Subcutaneous abdominal adipose tissue (tissue), 5 donors: Measurements from ENCODE around the gene VPS11.
"Not testable (repeated sequence)": the region's sequence is repeated elsewhere in the genome, so short reads cannot be mapped to it uniquely, and the experiment has no call there.

Source experiments
- H3K27ac ChIP-seq: one replicate; pipeline ENCODE4 v1.7.0; 2013; ENCODE audit warnings: low read depth, mild to moderate bottlenecking, inconsistent platforms, low read length, moderate library complexity
- H3K27me3 ChIP-seq, 5 donors: one replicate each; pipeline ENCODE4 v1.7.0; 2013; ENCODE audit warnings: low read length in 5 of 5, inconsistent platforms in 1 of 5; ENCODE audit not compliant: control insufficient read depth in 5 of 5, insufficient read depth in 4 of 5
- H3K36me3 ChIP-seq, 5 donors: one replicate each; pipeline ENCODE4 v1.7.0; 2013; ENCODE audit warnings: low read length in 5 of 5; ENCODE audit not compliant: control insufficient read depth in 5 of 5, insufficient read depth in 5 of 5
- H3K4me1 ChIP-seq, 5 donors: one replicate each; pipeline ENCODE4 v1.7.0; 2013; ENCODE audit warnings: low read length in 5 of 5, mild to moderate bottlenecking in 3 of 5, moderate library complexity in 1 of 5; ENCODE audit not compliant: control insufficient read depth in 5 of 5, insufficient read depth in 5 of 5
- H3K4me3 ChIP-seq, 5 donors: one replicate each; pipeline ENCODE4 v1.7.0; 2013; ENCODE audit warnings: low read length in 5 of 5, low read depth in 1 of 5
- H3K9ac ChIP-seq, 5 donors: one replicate each; pipeline ENCODE4 v1.7.0; 2013; ENCODE audit warnings: low read length in 5 of 5, mild to moderate bottlenecking in 4 of 5, moderate library complexity in 3 of 5
- H3K9me3 ChIP-seq, 5 donors: one replicate each; pipeline ENCODE4 v1.7.0; 2013; ENCODE audit warnings: low read length in 5 of 5; ENCODE audit not compliant: control insufficient read depth in 5 of 5
- donor health status: healthy.
- donor health status: healthy.
- donor health status: healthy.
- donor health status: healthy.
- donor health status: healthy.

The VPS11 gene

DNA sequence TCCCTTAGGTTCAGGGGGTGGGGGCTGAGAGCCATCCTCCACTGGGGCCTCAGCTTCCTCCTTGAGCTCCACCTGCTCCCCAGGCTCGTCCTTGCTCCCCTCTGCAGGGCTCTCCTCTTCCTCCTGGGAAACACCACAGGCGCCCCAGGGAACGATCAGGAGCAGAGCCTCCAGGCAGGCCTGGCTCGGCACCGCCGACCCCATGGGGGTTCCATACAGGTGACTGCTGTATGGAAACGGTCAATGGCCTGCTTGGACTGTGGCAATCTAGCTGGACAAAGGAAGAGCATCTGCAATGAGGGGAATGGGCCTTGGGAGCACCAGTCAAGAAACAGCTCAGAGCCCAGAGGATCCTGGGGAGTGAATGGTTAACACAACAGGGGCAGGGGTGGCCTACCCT is 18.5 kb upstream of the VPS11 start:
- Histone ChIP-seq H3K9ac (peak overlapping the region in 1 of 5 donors; percentile 19), H3K9me3 (no peaks in the 10 kb centered on the region), H3K27ac (no peak overlapping the region), H3K36me3 (peaks cover 0 to 93% (median 85%) of the 10 kb centered on the region in 5 donors), H3K4me1 (no peaks in the 10 kb centered on the region), H3K4me3 (no peak overlapping the region), H3K27me3 (no peaks in the 10 kb centered on the region)

DNA sequence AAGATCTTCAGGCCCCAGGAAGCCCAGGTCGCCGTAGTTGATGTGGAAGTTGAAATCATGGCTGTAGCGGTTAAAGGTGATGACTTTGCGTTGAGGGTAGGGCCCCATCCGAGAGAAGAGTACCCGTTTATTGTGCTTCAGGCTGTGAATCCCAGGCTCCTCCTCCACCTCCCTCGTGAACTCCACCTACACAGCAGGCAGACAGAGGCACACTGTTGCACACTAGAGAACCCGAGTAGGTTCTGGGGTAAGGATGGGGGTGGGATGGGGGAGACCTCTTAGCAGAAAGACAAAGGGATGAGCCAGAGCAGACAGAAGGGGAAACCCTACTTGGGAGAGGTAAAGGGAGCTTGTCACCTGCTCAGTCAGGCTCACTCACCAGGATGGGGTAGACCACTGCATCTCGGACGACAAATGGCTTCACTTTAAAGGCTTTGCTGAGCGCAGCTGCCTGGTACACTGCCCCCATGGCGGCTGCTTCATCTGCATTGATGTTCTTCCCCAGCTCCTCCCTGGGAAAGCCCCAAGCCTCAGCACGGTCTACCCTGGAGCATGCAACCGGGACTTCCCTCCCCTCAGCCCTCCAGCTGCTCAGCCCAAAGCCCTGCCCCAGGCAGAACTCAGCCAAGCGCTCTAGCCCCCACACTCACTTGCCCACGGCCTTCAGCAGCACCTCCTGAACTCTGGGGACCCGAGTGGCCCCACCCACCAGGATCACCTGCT is 16.0 kb upstream of the VPS11 start:
- no peak overlapping the region for H3K4me3 ChIP-seq
- H3K27me3 ChIP-seq, result no peaks in the 10 kb centered on the region
- peaks cover 6 to 13% (median 12%) of the 10 kb centered on the region in 5 donors for H3K4me1 ChIP-seq
- H3K9me3 ChIP-seq, result no peaks in the 10 kb centered on the region
- peaks cover 0 to 83% (median 79%) of the 10 kb centered on the region in 5 donors for H3K36me3 ChIP-seq
- no peak overlapping the region for H3K27ac ChIP-seq
- H3K9ac ChIP-seq, result no peak overlapping the region

DNA sequence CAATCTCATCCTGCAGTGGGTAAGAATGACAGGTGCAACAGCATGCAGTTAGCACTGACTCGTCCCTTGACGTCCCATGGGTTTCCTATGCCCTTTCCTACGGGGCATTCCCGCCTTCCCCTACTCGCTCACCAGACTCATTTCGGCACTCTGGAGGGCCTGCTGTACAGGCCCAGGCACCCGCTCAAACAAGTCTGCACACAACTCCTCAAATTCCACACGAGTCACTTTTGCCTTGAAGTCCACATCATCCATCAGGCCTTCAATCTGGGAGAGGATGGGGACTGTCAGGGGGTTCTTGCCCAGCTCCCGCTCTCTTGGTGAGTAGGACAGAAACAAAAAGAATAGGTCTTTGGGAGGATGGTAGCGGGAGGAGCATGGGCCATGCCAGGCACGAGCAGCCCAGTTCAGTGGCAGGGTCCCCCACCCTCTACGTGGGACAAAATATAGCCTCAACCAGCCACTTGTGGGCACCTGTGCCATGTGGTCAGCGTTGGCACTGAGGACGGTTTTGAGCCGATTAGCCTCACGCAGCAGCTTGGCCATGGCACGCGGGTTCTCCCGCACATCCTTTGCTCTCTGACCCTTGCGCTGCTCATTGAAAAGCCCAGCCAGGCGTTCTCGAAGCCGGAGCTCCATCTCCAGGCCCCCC is 15.3 kb upstream of the VPS11 start:
- Histone ChIP-seq H3K36me3 (peaks cover 0 to 77% (median 74%) of the 10 kb centered on the region in 5 donors), H3K4me3 (no peak overlapping the region), H3K9me3 (no peaks in the 10 kb centered on the region), H3K27me3 (no peaks in the 10 kb centered on the region), H3K27ac (no peak overlapping the region), H3K9ac (no peak overlapping the region), H3K4me1 (peaks cover 6 to 15% (median 12%) of the 10 kb centered on the region in 5 donors)

DNA sequence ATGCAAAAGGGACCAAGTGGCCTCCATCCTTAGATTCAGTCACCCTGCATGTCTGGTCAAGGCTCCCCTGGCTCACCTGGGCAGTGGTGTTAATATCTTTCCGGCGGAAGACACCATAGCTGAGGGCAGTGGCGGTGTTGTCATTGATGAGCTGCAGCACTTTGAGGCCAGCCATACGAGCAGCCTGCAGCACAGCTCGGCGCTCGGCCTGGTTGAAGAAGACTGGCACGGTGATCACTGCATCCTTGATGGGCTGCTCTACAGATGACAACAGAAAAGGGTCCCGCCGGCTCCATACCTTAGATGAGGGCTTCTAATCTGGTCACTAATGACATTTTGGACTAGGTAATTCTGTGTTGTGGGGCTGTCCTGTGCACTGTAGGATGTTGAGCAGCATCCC is 13.2 kb upstream of the VPS11 start:
- Histone ChIP-seq H3K27ac (no peak overlapping the region), H3K36me3 (peaks cover 0 to 55% (median 52%) of the 10 kb centered on the region in 5 donors), H3K9me3 (no peaks in the 10 kb centered on the region), H3K27me3 (no peaks in the 10 kb centered on the region), H3K4me1 (peaks cover 6 to 24% (median 21%) of the 10 kb centered on the region in 5 donors), H3K9ac (no peak overlapping the region), H3K4me3 (no peak overlapping the region)

DNA sequence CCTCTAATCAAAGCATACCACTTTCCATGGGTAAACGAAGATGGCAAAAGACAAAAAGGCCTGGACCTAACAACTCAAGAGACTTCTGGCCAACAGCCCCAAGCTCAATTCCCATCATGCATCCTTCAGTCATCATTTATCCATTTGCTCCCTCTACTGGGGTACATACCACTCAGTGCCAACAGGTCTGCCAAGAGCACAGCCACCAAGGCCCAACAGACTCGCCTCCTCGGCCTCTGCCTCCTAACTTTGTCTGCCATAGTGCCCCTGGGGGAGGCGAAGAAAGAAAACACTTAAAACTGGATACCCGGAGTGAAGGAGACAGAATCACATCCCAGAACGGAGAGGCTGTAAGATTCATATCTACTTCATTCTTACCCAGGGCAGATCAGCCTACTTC is 11.7 kb upstream of the VPS11 start:
- Histone ChIP-seq H3K4me1 (peaks cover 6 to 24% (median 21%) of the 10 kb centered on the region in 5 donors), H3K27me3 (no peaks in the 10 kb centered on the region), H3K9ac (peak overlapping the region; percentile 63 to 90 (median 77)), H3K4me3 (peak overlapping the region; percentile 65 to 82 (median 78)), H3K9me3 (no peaks in the 10 kb centered on the region), H3K36me3 (peaks cover 0 to 46% (median 43%) of the 10 kb centered on the region in 5 donors), H3K27ac (no peak overlapping the region)

DNA sequence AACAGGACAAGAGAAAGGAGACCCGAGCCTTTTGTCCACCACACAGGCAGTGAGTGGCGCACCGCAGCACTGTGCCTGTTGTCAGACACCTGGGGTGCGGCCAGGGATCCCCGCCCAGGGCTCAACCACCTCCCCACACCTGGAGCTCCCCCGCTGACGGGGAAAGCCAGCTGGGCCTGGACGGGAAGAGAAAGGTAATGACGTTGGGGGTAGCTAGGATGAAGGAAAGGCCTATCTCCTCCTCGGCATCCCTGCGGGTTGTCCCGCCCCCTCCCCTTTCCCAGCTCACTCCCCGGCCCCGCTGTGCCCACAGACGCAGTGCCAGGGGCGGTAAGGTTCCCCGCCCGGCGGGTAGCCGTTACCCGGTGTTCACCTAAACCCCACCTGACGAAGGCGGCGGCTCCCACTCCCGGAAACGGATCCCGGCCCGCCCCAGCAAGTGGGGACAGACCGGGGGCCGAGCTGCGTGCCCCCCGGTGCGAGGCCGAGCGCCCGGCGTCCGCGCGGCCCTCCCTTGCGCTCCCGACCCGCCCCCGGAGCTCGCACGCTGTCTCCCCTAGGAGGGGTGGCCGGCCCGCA is 11.1 kb upstream of the VPS11 start:
- H3K27me3 ChIP-seq, result no peaks in the 10 kb centered on the region
- no peaks in the 10 kb centered on the region for H3K9me3 ChIP-seq
- H3K4me3 ChIP-seq, result peak overlapping the region; percentile 65 to 82 (median 78)
- H3K36me3 ChIP-seq, result peaks cover 0 to 40% (median 37%) of the 10 kb centered on the region in 5 donors
- peak overlapping the region; percentile 37 for H3K27ac ChIP-seq
- H3K4me1 ChIP-seq, result peaks cover 6 to 24% (median 21%) of the 10 kb centered on the region in 5 donors
- peak overlapping the region; percentile 63 to 90 (median 77) for H3K9ac ChIP-seq

DNA sequence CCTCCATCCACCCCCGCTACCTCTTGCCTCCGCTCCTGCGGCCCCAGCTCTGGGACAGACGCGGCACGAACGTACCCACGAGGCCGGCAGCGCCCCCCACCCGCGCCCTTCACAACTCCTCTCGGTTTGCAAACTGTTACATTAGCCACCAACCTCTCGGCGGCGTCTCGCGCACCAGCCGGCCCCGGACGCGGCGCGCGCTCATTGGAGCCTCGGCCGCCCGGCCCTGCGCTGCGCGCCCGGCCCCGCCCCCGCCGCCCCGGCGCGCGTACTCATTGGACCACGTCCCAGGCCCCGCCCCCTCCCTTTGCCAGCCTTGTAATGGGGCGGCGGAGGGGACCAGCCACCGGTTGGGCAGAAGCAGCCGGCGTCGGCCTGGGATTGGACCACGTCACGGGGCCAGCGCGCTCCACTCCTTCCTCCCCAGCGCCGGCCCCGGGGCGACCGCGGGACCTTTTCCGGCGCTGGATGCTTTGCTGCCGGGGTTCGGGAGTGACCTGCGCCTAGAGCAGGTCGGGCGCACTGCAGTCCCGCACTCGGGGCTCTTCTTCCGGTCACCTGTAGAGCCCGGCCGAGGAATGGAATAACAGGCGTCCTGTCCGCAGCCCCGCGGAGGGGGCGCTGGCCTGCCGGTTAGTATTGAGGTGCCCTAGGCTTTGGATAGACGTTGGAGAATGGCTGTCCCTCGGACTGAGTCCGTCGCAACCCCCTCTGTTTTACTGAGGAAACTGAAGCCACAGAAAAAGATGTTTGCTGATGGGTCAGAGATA is 10.4 kb upstream of the VPS11 start, which contains the start of gene HYOU1:
Gene HYOU1, minus strand, starts transcription at position 206 of the 770 bp plus-strand sequence. CDS start 1,045 bp downstream, outside the sequence.
- H3K27ac ChIP-seq, result peak within 1 kb of the TSS; percentile 79
- no peaks in the 10 kb centered on the region for H3K27me3 ChIP-seq
- H3K4me3 ChIP-seq, result peak within 1 kb of the TSS; percentile 78 to 86 (median 81)
- peak within 1 kb of the TSS; percentile 63 to 90 (median 77) for H3K9ac ChIP-seq
- no peaks in the 10 kb centered on the region for H3K9me3 ChIP-seq
- peaks cover 6 to 24% (median 21%) of the 10 kb centered on the region in 5 donors for H3K4me1 ChIP-seq
- H3K36me3 ChIP-seq, result peaks cover 0 to 33% (median 31%) of the 10 kb centered on the region in 5 donors

DNA sequence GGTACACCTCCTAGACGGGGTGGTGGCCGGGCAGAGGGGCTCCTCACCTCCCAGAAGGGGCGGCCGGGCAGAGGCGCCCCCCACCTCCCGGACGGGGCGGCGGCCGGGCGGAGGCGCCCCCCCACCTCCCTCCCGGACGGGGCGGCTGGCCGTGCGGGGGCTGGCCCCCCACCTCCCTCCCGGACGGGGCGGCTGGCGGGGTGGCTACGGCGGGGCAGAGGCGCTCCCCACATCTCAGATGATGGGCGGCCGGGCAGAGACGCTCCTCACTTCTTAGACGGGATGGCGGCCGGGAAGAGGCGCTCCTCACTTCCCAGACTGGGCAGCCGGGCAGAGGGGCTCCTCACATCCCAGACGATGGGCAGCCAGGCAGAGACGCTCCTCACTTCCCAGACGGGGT is 8.5 kb upstream of the VPS11 start:
- not testable (repeated sequence) for H3K27ac ChIP-seq
- H3K4me1 ChIP-seq, result peaks cover 6 to 26% (median 24%) of the 10 kb centered on the region in 5 donors

DNA sequence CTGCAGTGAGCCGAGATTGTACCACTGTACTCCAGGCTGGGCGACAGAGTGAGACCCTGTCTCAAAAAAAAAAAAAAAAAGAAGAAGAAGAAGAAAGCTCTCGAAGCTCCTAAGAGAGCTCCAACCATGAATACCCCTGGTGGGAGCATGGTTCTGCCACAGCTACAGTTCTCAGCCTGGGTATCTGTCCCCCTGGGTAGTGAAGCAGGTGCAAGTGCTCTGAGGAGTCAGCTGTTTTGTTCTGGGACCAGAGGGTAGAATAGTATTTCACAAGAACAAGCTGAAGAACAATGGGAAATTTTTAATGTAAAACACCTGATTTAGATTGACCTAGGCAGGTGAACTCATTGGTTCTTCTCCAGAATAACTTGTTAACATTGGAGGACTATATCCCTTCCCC is 6.4 kb upstream of the VPS11 start:
- no peak overlapping the region for H3K4me3 ChIP-seq
- no peak overlapping the region for H3K9ac ChIP-seq

More for the DNA sequence above, 8.5 kb upstream of the VPS11 start:
- H3K36me3 ChIP-seq, result peaks cover 0 to 14% (median 12%) of the 10 kb centered on the region in 5 donors
- H3K4me3 ChIP-seq, H3K9ac ChIP-seq, H3K27me3 ChIP-seq, H3K9me3 ChIP-seq: not testable (repeated sequence)

More for the DNA sequence above, 6.4 kb upstream of the VPS11 start:
- no peak overlapping the region for H3K27ac ChIP-seq
- H3K27me3 ChIP-seq, result no peaks in the 10 kb centered on the region
- H3K4me1 ChIP-seq, result peaks cover 0 to 25% (median 15%) of the 10 kb centered on the region in 5 donors
- H3K9me3 ChIP-seq, result no peaks in the 10 kb centered on the region
- no peaks in the 10 kb centered on the region for H3K36me3 ChIP-seq
